Measurements from ENCODE around the gene FHL5.
"Not testable (repeated sequence)": the region's sequence is repeated elsewhere in the genome, so short reads cannot be mapped to it uniquely, and the experiment has no call there.

FHL5 gene

DNA sequence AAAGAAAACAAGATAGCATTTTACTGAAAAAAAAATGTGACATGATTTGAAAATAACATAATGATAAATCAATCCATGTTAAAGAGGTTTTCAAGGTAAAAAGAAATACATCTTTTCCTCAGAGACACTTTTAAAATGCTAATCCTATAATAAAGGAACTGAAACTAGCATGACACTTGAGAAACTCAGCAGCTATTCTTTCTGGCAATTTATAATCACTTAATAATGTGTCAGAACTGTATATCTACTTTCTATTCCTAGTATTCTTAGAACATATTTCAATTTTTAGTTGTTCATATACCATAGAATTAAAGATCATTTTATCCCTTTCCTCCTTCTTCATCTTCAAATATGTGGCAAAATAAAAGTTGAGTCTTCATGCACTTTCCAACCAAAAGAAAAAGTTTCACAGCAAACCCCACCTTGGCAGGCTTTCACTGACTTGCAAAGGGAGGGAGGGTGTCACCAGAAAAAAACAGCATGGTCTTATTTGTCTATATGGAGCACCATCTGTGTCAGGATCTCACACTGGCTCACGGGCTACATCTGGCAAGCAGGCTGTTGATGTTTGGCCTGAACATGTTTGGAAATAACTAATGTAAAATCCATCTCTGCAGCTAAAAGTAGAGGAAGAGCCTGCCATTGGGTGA is 48.5 kb downstream of the FHL5 start:
- DNase-seq, result no peak

DNA sequence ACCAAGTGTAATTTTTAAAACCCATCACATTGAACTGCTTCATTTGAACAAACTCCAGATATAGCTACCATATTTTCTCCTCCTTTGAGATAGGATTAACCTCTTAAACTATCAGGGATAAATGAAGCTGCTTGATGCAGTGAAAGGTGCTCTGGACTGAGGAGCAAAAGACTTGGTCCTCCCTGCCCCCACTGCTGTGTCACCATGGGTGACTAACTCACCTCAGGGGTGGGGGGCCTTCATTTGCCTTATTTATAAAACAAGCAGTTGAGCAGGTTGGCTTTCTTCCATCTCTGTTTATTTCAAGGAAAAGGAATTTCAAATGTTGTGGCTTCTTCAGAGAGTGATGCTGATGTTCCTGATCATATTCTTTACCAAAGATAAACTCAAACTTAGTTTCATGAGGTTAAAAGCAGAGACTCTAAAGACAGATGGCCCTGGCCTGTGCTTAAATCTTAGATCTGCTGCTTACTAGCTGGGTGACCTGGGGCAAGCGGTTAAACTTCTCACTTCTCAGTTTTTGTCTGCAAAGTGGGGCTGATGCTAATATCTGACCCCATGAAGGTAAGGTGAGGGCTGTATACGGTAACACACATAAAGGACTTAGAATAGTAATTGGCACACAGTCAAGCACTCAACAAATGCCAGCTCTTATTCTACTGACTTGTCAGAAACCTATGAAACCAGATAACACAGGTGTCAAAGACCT is 50.5 kb downstream of the FHL5 start:
- DNase-seq, result no peak

DNA sequence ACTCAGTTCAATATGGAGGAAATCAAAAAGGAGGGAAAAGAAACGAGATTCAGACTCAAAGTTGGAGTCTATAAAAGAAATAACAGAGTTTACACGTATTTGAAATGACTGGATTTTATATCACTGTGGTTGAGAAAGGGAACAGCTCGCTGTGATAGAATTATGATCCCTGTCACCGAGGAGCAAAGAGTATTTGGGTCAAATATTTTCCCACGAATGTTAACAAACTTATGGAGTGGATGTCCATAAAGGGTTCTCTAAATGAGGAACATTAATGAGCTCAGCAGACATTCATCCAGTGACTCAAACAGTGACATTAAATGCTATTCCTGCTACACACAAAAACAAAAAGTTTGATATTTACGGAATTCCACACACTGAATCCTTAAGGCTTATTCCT is 57.9 kb downstream of the FHL5 start:
- DNase-seq, result no peak

DNA sequence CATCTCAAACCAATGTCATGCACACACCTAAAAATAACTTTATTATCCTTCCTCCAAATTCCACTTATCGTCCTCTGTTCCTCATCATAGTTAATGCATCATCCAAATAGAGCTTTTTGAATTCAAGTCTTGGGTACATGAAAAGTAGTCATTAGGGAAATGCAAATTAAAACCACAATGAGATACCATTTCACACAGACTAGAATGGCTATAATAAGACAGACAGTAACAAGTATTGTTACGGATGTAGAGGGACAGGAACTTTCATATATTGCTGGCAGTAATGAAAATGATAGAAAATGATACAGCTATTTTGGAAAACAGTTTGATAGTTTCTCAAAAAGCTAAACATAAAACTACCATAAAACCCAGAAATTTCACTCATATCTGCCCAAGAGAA is 59.1 kb downstream of the FHL5 start:
- DNase-seq, result no peak

DNA sequence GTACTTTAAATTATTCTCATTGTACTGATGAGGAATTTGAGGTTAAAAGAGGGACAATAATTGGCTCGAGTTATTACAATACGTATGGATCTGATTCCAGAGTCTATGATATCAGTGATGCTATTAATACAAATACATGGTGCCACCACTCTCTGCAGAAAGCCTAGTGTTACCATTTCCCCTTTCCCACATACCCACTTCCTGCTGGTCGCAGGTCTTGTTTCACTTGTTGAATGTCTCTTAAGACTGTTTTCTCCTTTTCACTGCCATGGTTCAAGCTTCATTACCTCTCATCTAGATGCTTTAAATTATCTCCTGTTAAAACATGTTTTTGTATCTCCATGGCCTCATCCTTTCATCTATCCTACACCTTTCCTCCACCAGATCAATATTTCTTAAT is 62.0 kb downstream of the FHL5 start:
- DNase-seq, result no peak

DNA sequence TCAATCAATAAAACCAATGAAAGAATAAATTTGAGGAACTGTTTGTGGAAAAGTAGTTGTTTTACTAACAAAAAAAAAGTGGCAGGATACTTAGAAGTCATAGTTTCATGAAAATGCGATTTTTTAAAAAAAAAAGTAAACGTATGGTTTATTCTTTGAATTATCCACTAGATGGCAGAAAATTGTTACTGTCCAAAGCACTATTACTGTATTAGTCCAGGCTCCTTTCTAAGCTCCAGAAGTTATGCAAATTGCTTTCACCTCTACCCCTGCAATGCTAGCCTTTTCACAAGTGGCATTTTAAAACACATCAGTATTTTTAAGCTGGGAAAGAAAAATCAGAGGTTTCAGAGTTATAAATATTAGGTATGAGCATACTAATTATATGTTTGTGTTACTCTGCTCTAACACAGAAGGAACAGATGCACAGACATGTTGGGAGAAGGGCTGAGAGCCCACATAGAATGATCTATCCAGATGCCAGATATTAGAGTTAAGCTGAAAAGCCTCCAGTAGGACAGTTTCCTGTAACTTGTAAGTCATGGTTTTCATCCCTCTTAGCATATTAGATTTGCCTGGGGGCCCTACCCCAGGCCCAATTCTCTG is 63.9 kb downstream of the FHL5 start:
- DNase-seq, result no peak

DNA sequence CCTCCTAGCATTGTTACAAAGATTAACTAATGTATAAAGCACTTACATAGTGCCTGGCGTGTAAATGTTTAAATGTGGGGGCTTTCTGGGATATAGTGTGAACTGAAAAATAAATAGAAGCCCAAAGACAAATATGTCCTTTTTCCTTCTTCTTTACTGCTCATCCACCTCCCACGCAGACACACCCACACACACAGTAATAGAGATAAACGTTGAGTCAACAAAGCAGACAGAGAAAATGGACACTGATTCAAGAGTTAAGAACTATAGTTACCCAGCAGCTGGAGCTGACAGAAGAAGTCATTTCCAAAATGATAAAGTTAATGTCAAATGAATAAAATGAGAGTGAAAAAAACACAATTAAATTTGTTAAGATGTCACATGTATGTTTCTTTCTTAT is 68.3 kb downstream of the FHL5 start:
- no peak for DNase-seq

DNA sequence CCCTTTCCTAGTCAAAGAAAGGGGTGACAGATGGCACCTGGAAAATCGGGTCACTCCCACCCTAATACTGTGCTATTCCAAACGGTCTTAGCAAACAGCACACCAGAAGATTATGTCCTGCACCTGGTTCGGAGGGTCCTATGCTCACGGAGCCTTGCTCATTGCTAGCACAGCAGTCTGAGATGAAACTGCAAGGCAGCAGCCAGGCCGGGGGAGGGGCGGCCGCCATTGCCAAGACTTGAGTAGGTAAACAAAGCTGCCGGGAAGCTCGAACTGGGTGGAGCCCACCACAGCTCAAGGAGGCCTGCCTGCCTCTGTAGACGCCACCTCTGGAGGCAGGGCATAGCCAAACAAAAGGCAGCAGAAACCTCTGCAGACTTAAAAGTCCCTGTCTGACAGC is 75.1 kb downstream of the FHL5 start:
- DNase-seq, result not testable (repeated sequence)

DNA sequence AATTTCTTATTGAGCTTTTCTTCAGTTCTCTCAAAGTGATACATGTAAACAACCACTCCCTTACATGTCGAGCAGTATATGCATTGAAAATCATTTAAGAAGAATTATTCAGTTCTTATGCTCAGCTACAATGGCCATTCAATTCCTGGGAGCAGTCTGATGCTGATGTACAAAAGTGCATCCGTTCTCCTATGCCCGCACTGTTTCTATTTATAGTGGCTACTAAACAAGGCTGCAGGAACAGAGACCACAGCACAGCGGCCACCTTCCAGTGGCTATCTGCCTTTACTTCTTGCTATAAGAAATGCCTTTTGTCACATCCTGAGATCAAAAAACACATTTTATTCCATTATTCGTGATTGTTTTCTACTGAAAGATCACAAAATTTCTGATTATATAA is 82.2 kb downstream of the FHL5 start:
- DNase-seq, result no peak

DNA sequence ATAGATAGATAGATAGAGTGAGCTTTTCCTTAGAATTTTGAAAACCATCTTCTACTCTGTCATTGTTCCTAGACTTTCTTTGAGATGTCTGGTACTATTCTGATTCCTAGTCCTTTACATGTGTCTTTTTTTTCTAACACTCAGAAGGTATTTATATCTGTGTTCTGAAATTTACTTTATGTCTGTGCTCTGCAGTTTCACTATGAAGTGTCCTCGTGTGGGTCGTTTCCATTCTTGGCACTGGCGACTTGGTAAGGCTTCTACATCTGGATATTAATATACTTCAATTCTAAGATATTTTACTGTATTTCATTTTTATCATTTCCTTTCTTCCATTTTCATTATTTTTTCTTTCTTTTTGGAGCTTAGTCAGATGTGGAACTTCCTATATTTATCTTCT is 87.0 kb downstream of the FHL5 start:
- no peak for DNase-seq

DNA sequence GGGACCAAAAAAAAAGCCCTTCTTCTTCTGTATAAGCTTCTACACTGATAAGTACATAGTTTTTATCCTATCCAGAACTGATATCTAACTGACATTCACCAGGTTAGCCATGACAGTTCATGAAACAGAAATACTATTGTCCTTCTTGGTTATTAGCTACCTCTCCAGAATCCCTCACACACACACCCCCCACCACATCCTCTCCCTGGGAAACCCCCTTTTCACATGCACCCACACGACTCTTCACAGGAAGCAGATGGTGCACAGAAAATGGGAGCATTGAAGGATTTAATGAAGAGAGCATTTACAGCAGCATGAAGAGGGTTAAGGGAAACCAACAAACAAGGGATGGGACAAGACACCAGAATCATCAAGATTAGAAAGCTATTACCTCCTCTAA is 88.9 kb downstream of the FHL5 start:
- no peak for DNase-seq

DNA sequence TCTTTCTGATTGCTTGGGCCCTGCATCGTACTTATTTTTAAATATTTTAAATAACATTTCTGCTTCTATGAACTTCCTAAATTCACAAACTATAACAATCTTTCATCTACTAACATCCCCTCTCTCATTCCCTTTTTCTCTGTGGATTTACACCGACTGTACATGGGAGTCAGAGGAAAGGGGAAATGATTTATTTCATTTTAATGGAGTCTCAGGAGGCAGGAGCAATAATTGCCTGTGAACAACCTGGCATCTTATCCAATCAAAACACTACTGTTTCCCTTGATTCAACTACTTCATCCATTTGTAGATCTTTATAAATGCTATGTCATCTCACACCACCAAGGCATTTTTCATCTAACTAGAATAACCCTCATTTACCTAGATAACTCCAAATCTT is 89.6 kb downstream of the FHL5 start:
- no peak for DNase-seq

DNA sequence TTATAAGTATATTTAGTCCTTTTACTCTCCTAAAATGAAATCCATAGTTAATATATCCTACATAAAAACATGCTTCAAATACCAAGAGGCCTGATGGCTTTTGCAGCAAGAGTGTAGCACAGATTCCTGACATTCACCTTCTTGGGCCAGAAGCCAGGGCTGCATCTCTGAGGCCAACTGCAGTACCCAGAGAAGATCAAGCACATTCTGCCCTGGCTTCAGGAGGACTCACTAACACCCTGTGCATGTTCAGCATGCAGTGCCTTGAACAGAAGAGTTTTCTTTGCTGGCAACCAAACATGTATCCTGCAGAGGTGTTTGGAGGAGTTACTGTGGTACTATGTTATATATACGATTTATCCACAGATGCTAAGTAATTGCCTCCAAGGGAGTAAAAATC is 90.3 kb downstream of the FHL5 start:
- DNase-seq, result no peak

DNA sequence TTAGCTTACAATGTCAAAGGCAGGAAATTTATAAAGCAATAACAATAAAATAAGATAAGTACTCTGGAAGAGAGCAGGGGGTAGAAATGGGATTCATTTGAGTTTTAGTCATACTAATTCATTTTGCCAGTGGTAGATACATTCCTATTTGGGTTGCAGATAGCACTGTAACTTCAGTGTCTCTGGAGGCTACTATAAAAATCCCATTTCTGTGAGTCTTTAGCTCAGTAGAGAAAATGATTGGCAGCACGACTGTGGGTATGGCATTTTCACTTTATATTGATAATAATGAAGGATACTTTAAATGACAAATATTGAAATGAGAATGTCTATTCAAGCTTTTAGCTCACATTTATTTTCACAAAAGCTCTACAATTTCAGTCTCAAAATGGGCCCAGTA is 93.6 kb downstream of the FHL5 start:
- DNase-seq, result no peak

DNA sequence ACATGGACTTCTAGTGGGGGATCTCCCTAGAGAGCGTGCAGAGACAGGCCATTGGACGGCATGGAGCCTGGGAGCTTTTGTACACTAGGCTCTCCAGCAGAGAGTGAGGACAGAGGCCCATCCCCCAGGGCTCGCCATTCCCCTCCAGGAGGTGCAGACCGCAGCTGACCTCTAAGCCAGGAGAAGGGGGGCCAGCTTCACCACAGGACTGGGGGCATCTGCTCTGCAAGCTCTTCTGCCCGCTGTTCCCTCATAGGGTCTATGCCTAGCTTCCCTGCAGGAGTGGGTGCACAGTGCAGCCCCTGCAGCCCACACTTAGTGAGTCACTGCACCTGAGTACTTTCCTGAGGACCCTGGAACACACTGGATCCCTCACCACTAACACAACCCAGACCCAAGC is 94.4 kb downstream of the FHL5 start:
- DNase-seq, result no peak

DNA sequence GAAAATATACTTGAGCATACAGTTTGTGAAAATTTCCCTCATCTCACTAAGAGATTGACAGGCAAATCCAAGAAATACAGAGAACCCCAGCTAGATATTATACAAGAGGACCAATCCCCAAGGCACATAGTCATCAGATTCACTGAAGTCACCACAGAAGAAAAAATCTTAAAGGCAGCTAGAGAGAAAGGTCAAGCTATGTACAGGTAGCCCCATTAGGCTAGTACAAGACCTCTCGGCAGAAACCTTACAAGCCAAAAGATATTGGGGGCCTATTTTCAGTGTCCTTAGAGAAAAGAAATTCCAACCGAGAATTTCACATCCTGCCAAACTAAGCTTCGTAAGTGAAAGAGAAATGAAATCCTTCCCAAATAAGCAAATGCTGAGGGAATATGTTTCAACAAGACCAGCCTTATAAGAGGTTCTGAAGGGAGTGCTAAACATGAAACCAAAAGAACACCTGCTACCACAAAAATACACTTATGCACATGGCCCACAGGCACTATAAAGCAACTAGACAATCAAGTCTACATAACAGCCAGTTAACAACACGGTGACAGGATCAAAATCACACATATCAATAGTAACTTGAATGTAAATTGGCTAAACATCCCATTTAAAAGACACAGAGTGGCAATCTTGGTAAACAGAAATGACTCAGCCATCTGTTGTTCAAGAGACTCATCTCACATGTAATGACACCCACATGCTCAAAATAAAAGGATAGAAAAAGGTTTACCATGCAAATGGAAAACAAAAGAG is 96.3 kb downstream of the FHL5 start:
- DNase-seq, result no peak
